GM15510 (cell line): ENCODE results near the gene GNAS-AS1.

Experiments
- POLR2A ChIP-seq: IDR thresholded peaks from 3 replicates; pipeline ENCODE4 v1.6.1; 2011; ENCODE audit warnings: borderline replicate concordance; ENCODE audit not compliant: insufficient read length; ENCODE audit errors: extremely low read depth

Gene GNAS-AS1

DNA sequence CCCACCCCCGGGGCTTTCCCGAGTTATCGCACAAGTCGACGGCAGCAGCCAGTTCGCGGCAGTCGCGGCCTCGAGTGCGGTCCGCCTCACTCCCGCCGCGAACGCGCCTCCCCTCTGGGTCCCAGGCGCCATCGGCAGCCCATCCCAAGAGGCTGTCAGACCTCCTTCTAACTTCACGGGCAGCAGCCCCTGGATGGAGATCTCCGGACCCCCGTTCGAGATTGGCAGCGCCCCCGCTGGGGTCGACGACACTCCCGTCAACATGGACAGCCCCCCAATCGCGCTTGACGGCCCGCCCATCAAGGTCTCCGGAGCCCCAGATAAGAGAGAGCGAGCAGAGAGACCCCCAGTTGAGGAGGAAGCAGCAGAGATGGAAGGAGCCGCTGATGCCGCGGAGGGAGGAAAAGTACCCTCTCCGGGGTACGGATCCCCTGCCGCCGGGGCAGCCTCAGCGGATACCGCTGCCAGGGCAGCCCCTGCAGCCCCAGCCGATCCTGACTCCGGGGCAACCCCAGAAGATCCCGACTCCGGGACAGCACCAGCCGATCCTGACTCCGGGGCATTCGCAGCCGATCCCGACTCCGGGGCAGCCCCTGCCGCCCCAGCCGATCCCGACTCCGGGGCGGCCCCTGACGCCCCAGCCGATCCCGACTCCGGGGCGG is 3.4 kb upstream of the GNAS-AS1 start:
- no peak for TF ChIP-seq POLR2A

DNA sequence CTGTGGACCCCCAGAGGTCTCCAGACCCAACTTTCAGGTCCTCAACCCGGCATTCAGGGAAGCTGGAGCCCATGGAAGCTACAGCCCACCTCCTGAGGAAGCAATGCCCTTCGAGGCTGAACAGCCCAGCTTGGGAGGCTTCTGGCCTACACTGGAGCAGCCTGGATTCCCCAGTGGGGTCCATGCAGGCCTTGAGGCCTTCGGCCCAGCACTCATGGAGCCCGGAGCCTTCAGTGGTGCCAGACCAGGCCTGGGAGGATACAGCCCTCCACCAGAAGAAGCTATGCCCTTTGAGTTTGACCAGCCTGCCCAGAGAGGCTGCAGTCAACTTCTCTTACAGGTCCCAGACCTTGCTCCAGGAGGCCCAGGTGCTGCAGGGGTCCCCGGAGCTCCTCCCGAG is 2.8 kb upstream of the GNAS-AS1 start:
- no peak for TF ChIP-seq POLR2A

DNA sequence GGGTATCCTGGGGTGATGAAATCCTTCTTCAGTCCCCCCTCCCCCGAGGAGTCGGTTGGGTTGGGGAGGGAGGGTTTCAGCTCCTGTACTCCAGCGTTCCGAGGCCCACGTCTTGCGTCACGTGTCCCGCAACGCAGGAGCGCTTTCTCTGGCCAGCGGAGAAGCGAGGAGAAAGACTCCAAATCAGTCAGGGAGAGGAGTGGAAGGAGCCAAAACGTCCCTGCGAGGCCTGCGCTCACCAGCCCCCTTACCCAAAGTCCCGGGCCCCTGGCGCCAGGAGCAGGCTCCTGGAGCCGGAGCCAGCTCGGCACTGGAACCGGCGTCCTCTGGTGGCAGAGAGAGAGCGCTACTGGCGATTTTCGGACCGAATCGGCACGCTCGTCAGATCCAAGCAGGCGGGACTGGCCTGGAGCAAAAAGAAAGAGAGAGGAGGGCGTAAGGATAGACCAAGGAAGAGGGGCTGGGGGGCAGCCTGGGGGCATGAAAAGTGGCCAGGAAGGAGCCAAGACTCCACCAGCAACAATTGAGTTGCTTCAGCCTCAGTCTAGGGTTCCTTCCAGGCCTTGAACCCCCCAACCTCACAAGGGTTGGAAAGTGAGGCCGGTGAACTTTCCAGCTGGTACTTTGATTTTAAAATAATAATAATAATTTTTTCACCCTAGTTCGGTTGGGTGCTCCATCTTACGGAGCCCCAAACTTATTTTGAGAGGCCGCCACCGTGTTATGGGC is 2.0 kb upstream of the GNAS-AS1 start, which contains the start of gene GNAS:
Gene GNAS (plus strand): TSS at position 174 of the 729 bp plus-strand sequence.
- TF ChIP-seq POLR2A = no peak

DNA sequence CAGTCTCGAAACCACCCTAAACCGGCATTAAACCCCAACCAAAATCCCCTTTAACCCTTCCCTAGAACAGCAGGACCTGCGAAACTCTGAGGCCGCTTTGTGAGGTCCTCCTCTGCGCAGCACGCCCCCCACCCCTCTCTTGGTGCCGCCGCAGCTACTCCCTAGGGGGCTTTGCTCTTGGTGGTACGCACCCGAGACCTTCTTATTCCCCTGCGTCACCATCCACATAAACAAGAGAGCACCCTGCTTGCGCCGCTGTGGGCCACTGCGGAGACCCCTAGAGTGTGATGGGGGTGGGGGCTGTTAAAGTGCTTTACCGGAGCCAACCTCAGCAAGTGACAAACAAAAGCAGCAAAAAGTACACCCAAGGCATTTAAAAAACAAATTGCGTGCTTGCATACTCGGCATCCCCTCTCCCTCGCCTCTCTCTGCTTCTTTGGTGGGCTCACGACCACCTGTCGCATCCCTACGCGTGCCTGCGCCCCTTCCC is 1.3 kb upstream of the GNAS-AS1 start:
- no peak for TF ChIP-seq POLR2A

DNA sequence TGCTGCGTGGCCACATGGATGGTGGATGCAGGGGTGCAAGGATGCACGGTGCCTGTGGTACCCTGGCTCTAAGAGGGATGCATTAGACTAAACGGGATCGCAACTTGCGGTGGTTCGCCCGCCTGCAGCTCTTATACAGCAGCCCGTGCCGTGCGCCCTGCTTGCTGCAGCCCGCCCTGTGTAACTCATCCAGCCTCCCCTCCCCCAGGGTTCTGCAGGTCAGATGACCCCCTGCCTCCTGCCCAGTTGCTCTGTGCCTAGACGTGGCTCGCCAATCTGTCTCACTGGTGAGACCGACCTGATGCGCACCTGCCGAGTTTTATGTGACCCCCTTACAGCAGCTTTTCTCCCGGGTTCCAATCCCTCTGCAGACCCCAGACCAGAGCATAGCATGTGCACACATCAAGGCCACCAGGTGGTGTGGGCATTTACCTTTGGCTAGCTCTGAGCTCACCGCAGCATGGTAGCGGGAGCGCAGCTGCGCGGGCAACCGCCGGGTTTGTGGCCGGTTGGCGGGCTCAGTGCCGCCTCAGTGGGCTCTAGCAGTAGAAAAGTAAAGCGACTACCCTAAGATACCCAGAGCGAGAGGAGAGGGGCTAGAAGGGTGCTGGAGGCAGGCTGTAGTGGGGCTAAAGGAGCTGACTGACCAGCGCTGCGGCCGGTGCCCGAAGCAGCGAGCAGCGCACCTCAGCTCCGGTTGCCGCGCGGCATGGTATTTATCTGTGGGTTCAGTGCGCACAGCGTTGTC is 693 bp upstream of the GNAS-AS1 start:
- TF ChIP-seq POLR2A = no peak

DNA sequence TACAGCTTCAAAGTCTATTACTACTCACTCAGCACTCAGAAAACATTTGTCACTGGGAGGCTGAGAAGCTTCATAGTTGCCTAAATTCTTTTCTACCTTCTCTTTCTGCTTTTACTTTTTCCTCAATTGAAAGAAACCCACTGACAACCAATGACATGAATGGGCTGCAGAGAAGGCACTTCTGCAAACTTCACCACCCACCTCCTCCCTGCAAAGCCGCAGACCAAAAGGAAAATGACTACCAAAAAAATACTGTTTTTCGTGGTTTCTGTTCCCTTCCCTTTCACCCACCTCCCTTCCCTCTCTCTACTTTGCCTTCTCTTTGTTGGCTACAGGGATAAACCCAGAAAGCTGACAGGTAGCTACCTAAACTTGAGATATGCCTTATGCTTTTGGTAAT is 3.2 kb downstream of the GNAS-AS1 start:
- no peak for TF ChIP-seq POLR2A

DNA sequence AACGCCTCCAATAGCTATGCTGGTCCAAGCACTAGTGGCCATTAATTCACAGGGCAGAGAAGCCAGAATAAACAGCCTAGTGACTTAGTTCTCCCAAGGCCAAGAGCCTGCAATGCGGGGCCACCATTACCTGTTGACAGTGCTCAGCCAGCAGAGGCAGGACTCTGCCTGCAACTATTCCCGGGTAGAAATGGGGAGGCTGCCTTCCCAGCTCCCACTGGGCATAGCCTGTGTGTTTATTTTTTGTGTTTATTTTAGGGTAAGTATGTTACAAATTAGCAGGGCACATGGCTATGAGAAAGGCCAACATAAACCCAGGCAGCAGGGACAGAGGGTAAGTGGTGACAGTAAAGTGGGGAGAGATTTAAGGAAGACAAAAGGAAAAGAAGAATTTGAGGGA is 5.0 kb downstream of the GNAS-AS1 start:
- no peak for TF ChIP-seq POLR2A

DNA sequence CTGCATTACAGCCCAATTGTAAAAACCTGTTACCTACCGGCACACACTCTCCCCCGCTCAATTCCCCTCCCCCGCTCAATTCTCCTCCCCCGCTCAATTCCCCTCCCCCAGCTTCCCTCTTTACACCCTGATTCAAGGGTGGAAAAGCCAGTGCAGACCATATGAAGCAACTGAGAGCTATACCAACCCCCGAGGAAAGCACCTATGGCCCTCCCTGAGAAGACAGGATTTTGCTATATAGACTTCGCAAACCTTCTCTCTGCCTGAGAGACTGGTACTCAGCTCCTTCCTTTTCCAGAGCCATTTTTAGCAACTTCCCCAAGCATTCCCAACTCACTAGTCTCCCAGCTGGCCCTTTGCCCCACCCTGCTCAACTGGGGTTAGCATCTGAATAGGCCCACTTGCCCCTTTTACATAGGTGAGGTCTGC is 7.6 kb downstream of the GNAS-AS1 start:
- TF ChIP-seq POLR2A = no peak

DNA sequence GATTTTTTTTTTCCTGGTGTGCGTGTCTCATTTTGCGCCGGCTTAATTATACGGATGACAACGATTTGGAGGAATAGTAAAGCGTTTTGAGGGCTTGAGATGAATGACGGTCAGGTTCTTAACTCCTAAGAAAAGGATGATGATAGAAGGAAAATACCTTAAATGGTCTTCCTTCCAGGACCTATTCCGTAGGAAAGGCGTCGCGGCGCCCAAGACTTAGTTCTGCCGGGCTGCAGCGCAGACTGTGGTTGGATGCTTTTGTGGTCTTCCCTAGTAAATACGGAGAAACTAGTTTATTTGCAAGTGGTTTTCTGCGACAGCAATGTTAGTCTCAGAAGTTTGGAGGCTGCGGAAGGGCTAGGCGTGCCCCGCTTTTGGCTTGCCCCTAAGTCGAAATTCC is 8.4 kb downstream of the GNAS-AS1 start:
- TF ChIP-seq POLR2A = no peak

DNA sequence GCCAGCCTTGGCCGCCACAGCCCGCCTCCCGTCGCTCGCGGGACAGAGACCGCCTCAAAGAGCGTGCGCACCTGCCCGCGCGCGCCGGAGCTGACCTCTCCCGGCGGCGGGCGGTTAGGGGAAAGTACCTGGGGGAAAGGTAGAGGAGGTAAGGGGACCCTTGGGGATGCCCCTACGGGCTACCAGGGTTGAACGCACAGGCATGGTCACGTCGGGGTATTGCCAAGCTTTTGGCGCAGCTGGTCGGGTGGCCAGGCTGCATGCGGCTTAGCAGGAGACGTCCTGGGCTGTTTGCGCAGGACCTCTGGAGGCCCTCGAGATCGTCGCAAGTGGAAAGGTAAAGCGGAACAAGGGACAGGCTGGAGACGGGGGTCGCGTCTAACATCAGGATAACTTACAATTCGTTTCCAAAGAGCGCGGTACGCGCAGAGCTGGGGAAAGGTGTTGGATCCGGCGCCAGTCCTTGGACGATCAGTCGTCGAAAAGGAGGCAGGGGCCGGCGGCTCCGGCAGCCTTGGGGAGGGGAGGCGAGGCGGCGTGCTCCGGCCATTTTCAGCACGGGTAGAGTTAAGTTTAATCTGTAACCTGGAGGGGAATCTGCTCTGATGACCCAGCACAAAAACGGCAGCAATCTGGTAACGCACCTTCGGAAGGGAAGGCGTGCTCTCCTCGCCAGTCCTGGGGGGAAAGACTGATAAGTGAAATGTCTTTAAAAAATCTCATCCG is 9.0 kb downstream of the GNAS-AS1 start:
- no peak for TF ChIP-seq POLR2A

DNA sequence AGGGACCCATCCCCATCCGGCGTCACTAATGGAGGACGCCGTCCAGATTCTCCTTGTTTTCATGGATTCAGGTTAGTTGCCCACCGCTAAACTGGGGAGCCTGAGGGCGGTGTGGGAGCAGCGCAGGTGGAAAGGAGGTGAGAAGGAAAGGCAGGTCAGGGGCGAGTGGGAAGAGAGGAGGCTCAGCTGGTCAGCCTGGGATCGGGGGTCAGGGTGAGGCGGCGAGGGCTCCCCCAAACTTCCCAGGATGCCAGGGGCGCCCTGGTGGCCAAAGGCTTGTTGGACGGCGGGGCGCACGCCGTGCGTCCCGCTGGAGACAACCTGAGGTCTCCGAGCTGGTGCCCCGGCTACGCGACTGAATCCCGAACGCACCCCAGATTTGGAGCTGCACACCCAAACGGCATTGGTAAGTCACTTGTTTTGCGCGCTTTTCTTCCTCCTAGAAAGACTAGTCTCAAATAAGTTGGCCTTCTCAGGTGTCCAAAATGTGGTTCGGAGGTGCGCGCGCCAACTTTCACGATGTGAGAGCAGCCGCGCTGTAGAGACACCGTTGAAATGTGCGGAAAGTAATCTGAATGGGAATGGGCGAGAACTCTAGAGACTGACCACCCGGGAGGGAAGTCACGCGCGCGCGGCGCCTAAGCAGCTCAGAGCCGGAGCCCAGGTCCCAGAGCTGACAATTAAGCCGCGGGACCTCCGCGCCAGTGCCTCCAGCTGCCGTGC is 9.7 kb downstream of the GNAS-AS1 start:
- no peak for TF ChIP-seq POLR2A

DNA sequence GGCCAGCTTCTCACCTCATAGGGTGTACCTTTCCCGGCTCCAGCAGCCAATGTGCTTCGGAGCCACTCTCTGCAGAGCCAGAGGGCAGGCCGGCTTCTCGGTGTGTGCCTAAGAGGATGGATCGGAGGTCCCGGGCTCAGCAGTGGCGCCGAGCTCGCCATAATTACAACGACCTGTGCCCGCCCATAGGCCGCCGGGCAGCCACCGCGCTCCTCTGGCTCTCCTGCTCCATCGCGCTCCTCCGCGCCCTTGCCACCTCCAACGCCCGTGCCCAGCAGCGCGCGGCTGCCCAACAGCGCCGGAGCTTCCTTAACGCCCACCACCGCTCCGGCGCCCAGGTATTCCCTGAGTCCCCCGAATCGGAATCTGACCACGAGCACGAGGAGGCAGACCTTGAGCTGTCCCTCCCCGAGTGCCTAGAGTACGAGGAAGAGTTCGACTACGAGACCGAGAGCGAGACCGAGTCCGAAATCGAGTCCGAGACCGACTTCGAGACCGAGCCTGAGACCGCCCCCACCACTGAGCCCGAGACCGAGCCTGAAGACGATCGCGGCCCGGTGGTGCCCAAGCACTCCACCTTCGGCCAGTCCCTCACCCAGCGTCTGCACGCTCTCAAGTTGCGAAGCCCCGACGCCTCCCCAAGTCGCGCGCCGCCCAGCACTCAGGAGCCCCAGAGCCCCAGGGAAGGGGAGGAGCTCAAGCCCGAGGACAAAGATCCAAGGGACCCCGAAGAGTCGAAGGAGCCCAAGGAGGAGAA is 10.5 kb downstream of the GNAS-AS1 start:
- TF ChIP-seq POLR2A = no peak

DNA sequence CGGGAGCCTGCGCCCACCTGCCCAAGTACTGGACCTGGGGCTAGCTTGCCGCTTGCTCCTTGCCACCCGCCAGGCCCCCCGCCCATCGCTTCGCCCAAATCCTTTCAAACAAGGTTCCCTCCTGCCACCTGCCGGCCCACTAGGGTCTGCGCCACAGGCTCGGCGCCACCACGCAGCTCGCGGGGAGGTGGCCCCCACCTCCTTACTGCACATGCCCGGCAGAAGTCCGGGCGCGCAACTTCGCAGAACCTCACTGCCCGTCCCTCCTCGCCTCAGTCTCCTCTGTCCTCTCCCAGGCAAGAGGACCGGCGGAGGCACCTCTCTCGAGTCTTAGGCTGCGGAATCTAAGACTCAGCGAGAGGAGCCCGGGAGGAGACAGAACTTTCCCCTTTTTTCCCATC is 11.2 kb downstream of the GNAS-AS1 start:
- no peak for TF ChIP-seq POLR2A

DNA sequence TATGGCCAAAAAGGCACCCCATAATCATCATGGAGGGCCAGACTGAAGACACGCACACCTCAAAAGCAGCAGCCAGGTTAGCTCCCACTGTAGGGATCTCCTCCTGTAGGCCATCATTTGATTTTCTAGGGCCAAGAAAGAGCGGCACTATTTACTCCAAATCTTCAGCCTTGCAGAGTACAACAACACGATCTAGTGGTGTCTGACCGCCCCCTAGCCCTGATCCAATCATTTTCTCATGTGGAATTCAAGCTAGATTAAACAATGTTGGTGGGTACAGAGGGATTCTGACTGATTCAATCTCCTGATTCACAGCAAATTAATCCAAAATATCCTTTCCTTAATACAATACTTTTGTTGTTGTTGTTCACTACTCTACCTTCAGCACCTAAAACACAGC is 12.5 kb downstream of the GNAS-AS1 start:
- no peak for TF ChIP-seq POLR2A

DNA sequence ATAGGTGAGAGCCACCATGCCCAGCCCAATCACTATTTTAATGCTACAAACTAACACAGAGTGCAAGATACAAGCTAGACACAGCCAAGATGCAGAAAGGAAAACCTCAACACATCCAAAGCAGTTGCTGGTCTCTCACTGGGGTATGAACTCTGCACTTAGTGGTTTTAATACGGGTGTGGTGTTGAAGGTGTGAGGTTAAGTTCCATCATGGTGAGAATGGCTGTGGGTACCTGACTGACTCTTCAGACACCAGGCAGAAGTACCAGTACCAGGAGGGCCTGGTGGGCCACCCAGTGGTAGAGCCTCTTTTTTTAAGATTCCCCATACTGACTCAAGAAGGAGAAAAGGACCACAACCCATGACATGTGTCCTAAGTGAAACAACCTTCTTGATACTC is 13.0 kb downstream of the GNAS-AS1 start:
- TF ChIP-seq POLR2A = no peak
